Right ventricle myocardium inferior (tissue), 1 donor: ENCODE data around the gene PAX3. TPM values are rescaled to one million over a fixed set of nuclear protein-coding genes. Genes with fewer than 3 reads are reported as not detected.

Source experiments
- ATAC-seq: fragments of 200-7000 bp; cut with Tn5 transposase; one replicate; pipeline ENCODE4 v1.9.1; 2020; ENCODE audit warnings: mild to moderate bottlenecking, moderate library complexity
- DNase-seq: peaks from one replicate; pipeline ENCODE4 v3.0.0; 2021; ENCODE audit errors: missing footprints
- intact Hi-C: fragments of 100-400 bp; cut with DNase I; formaldehyde crosslinking; loops from one replicate; pipeline ENCODE4 v1.11.0; 2022
- long read RNA-seq: library from polyadenylated mRNA; unstranded; transcript quantifications from one replicate; pipeline ENCODE4 v2.0.0, GENCODE V29; 2021
- total RNA-seq: library from RNA; stranded (reverse); fragmentation: NEBNext Ultra II Directional; extraction: Animal tissue kit (Norgen Biotek cat#: 25700); gene quantifications from one replicate; pipeline ENCODE4 v1.2.1, GENCODE V29; 2021
- donor health status: DM: no; HTN: yes; CAD: no; lungs with severe emphysema.

Gene PAX3
- not detected for total RNA-seq
- long read RNA-seq = 0 reads

GRCh38 chr2:222298311-222299150, at the start of gene PAX3:
TSS of gene PAX3 (minus strand) at chr2:222298998. CDS start at chr2:222298615, 383 bp downstream.
- no peak for ATAC-seq
- no peak for DNase-seq
- intact Hi-C loops = no loop called here

- intact Hi-C loops = no loop called here
- DNase-seq (no peak), ATAC-seq (no peak)
These were observed 42.5 kb upstream of the PAX3 start for GRCh38 chr2:222341331-222341730.

GRCh38 chr2:222338374-222338773, 39.6 kb upstream of the PAX3 start:
- intact Hi-C loops = no loop called here
- DNase-seq (no peak), ATAC-seq (no peak)

GRCh38 chr2:222336931-222337330, 38.1 kb upstream of the PAX3 start:
- intact Hi-C loops = no loop called here
- DNase-seq (no peak), ATAC-seq (no peak)

- DNase-seq = no peak
- peak; percentile 34 for ATAC-seq
- intact Hi-C loops = no loop called here
These were observed 37.6 kb upstream of the PAX3 start for GRCh38 chr2:222336442-222336841.

- intact Hi-C loops = no loop called here
- ATAC-seq (no peak), DNase-seq (no peak)
These were observed 36.1 kb upstream of the PAX3 start for GRCh38 chr2:222334914-222335313.

GRCh38 chr2:222333397-222333796, 34.6 kb upstream of the PAX3 start:
- ATAC-seq (no peak), DNase-seq (no peak)
- intact Hi-C loops = no loop called here

GRCh38 chr2:222332116-222332515, 33.3 kb upstream of the PAX3 start:
- ATAC-seq (no peak), DNase-seq (no peak)
- intact Hi-C loops = no loop called here

- DNase-seq (no peak), ATAC-seq (no peak)
- intact Hi-C loops = no loop called here
These were observed 32.1 kb upstream of the PAX3 start for GRCh38 chr2:222330910-222331309.

GRCh38 chr2:222322236-222322635, 23.4 kb upstream of the PAX3 start:
- no peak for DNase-seq
- ATAC-seq = no peak
- intact Hi-C loops = no loop called here

GRCh38 chr2:222320436-222321395, 21.9 kb upstream of the PAX3 start:
- ATAC-seq (peak; percentile 23), DNase-seq (peak; percentile 65)
- intact Hi-C loops = loop anchor here (2.0 kb wide), 2 partner anchors 76 to 104 kb away; partner anchors contain the start of gene SGPP2

GRCh38 chr2:222319586-222320435, 21.0 kb upstream of the PAX3 start:
- intact Hi-C loops = loop anchor here (2.0 to 10.0 kb wide), 3 partner anchors 77 to 265 kb away; partner anchors contain the start of gene SGPP2
- DNase-seq = peak; percentile 59
- ATAC-seq = peak; percentile 70

- no peak for DNase-seq
- intact Hi-C loops = loop anchor here (1.0 to 10.0 kb wide), 3 partner anchors 242 to 295 kb away; no protein-coding TSS in a partner anchor
- ATAC-seq = peak; percentile 43
These were observed 20.2 kb upstream of the PAX3 start for GRCh38 chr2:222318712-222319585.

GRCh38 chr2:222318026-222318711, 19.4 kb upstream of the PAX3 start:
- peak; percentile 75 for ATAC-seq
- no peak for DNase-seq
- intact Hi-C loops = loop anchor here (1.0 to 10.0 kb wide), 3 partner anchors 243 to 296 kb away; no protein-coding TSS in a partner anchor

GRCh38 chr2:222315443-222316121, 16.8 kb upstream of the PAX3 start:
- ATAC-seq (no peak), DNase-seq (no peak)
- intact Hi-C loops = loop anchor here (10.0 kb wide), 1 partner anchor 261 kb away; no protein-coding TSS in a partner anchor

- no peak for DNase-seq
- intact Hi-C loops = loop anchor here (10.0 kb wide), 1 partner anchor 259 kb away; no protein-coding TSS in a partner anchor
- ATAC-seq = no peak
These were observed 15.0 kb upstream of the PAX3 start for GRCh38 chr2:222313816-222314215.
